Erythroblast (primary cell): ENCODE data around the gene MMAB.

Experiments
- DNase-seq, 2 experiments: peaks; one replicate each; lab custom pipeline; 2025; lab: John Stamatoyannopoulos, UW
- GATA1 ChIP-seq: IDR thresholded peaks from 2 replicates; pipeline ENCODE4 v1.6.1; 2011; ENCODE audit warnings: low read depth, mild to moderate bottlenecking, control low read depth, low read length, moderate library complexity
- POLR2A ChIP-seq: IDR thresholded peaks from 2 replicates; pipeline ENCODE4 v1.6.1; 2011; ENCODE audit warnings: mild to moderate bottlenecking, low read length

MMAB gene

GRCh38 chr12:109540526-109541412, 32.5 kb downstream of the MMAB start:
- DNase-seq: no peak
- TF ChIP-seq POLR2A (no peak), GATA1 (no peak)

GRCh38 chr12:109539508-109539907, 33.8 kb downstream of the MMAB start:
- TF ChIP-seq GATA1: no peak
- no peak for TF ChIP-seq POLR2A
- DNase-seq: no peak

DNA sequence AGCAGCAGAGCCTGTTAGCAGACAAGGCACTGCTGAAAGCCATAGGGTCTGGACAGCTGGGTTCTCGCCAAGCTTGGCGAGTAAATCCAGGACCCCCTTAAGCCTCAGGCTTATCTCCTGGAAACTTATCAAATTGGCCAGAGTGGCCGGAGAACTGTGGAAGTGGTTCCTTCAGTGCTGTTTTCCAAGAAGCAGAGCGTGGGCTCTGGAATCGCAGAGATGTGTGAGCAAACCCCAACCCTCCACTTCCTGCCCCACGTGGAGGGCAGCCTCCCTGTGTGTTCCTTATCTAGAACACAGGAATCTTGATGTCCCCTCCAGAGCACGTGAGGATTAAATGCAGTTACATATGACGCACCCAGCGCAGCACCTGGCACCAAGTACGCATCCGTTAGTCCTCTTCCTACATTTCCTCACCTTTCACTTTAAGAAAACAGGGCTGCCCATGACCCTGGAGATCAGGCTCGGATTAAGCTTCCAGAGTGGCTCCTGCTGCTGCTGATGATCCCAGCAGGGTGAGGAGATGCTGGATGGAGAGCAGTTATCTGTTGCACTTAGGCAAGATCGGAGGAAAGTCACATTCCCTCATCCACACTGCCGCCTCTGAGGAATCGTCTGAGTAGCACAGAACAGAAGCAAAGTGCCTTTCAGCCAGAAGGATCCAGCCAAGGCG, 35.0 kb downstream of the MMAB start:
- DNase-seq: no peak
- TF ChIP-seq POLR2A (no peak), GATA1 (no peak)

DNA sequence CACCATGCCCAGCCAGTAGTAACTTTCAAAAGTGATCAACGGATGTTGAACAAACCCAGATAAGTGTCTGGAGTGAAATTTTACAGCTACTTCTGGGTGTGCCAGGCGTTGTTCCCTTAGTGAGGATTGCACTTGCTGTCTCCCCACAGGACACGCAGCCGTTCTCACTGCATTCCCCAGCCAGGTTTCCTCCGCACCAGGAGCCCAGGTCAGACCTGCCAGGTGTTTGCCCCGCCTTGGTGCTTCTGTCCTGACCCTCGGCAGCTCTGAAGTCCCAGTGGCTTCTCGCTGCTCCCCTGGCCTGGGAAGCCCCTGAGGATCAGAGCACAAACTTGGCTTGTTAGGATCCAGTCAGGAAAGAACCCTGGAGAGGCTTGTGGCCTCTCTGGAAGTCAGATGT, 36.2 kb downstream of the MMAB start:
- TF ChIP-seq POLR2A: no peak
- TF ChIP-seq GATA1: no peak
- DNase-seq: no peak

DNA sequence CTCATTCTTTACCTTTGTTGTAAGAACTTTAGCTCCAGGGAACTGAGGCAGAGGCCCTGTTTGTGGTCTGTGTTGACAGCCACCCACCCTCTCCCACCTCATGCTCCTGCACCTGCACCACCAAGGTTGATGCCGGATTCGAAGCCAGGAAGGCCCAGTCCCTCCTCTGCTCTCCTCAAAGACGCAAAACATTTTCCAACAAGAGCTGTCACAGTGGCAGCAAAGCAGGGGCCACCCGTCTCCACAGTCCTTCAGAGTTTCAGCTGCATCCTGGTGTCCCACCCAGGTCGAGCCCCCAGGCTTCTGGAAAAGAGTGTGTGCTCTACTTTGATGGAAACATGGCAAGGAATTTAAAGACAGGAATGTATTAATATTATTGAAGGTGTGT, 37.4 kb downstream of the MMAB start:
- no peak for DNase-seq
- TF ChIP-seq GATA1 (no peak), POLR2A (no peak)

DNA sequence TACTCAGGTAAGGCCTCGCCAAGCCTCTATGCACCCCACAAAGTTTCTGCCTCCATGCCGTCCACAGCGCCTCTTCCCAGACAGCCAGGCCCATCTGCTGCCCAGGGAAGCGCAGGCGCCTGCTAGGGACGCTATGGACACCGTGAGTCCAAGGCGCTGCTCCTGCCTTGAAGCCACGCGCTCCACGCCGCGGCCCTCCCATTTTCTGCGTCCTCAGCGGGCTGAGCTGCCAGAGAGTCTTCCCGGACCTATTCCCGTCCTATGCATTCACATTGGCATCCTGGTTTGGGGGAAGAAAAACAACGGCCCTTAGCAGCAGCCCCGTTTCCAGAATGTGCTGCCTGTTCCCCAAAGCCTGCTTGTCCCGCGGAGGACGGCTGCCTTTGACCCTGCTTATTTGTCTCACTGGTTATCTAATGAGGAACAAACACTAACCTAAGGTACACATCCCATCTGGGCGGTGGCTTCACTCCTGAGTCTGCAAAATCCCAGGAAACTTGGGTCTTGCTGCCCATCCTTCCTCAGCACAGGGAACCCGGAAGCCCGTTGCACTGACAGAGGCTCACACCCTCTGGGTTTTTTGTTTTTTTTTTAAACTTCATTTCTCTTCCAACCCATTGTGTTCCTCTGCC, 38.0 kb downstream of the MMAB start:
- TF ChIP-seq GATA1 (no peak), POLR2A (no peak)

GRCh38 chr12:109534456-109534855, 38.8 kb downstream of the MMAB start:
- TF ChIP-seq GATA1 (no peak), POLR2A (no peak)
- no peak for DNase-seq

More for the DNA sequence above, 38.0 kb downstream of the MMAB start:
- no peak for DNase-seq

GRCh38 chr12:109533487-109533740, 39.9 kb downstream of the MMAB start:
- TF ChIP-seq POLR2A: no peak
- no peak for TF ChIP-seq GATA1
- DNase-seq: peak; percentile 22 to 38

- TF ChIP-seq GATA1 (no peak), POLR2A (no peak)
- DNase-seq: no peak
Observed at GRCh38 chr12:109532721-109533486, 40.4 kb downstream of the MMAB start.

DNA sequence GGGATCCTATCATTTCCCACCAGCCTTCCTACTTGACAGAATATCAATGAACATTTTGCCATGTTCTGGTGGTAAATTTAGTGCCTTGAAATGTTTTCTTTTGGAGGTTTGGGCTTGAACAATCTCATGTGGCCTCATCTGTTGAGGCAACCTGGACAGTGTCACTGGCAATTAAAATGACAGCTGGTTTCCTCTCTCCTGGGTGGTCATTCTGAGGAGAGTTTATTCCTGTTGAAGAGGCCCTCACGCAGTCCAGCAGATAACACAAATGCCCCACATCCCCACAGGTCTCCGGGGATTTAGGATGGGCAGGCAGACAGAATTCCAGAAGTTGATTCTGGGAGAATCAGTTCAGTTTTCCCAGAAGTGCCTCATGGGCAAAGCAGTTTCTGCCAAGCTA, 41.9 kb downstream of the MMAB start:
- DNase-seq: no peak
- no peak for TF ChIP-seq GATA1
- TF ChIP-seq POLR2A: no peak

- DNase-seq: no peak
- TF ChIP-seq GATA1 (no peak), POLR2A (no peak)
Observed at GRCh38 chr12:109529691-109530640, 43.3 kb downstream of the MMAB start.

DNA sequence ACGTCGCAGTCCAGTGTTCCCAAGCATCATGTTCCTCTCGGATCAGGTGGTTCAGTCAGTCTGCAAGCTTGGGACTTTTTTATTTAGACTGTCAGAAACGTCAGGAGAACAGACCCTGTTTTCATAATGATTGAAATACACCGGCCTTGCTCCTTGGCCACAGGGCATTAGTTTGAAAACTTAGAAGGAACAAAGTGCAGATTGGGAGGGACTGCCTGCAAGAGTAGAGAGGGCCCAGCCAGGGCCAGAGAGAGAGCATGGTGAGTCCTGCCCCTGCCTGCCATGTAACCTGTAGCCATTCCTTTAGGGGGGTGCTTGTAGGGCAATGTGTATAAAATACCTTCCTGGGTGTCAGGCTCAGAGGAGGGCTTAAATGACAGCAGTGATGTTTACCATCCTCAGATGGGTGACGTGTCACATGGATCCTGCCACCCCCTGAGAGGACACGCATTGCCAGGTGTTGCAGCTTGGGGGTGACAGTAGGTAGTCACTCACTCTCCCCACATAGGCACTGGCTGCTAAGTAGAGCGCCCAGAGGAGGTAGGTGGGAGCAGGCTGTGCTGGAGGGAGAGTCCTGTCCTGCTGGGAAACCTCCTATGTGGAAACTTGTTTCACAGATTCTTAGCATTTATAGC, 45.7 kb downstream of the MMAB start:
- TF ChIP-seq GATA1: no peak
- TF ChIP-seq POLR2A: no peak
- no peak for DNase-seq
